ENCODE measurements around the gene DMRTC1B.
"Not testable (repeated sequence)": the region's sequence is repeated elsewhere in the genome, so short reads cannot be mapped to it uniquely, and the experiment has no call there.

Gene DMRTC1B

GRCh38 chrX:72776653-72777466 is at the start of gene DMRTC1B:
DMRTC1B (plus strand) TSS chrX:72776890; CDS start chrX:72845136, 68,246 bp downstream.
- not testable (repeated sequence) for DNase-seq (ENCODE audit: low read depth, low spot score)

GRCh38 chrX:72727846-72728245 is 48.8 kb upstream of the DMRTC1B start:
- no peak for DNase-seq (ENCODE audit: low read depth, low spot score)

GRCh38 chrX:72733636-72734035 is 43.1 kb upstream of the DMRTC1B start:
- DNase-seq (ENCODE audit: low read depth, low spot score): not testable (repeated sequence)

GRCh38 chrX:72735561-72735960 is 41.1 kb upstream of the DMRTC1B start:
- no peak for DNase-seq (ENCODE audit: low read depth, low spot score)

- DNase-seq (ENCODE audit: low read depth, low spot score): not testable (repeated sequence)
Observed at GRCh38 chrX:72745546-72745945, 31.1 kb upstream of the DMRTC1B start.

GRCh38 chrX:72748545-72748944 is 28.1 kb upstream of the DMRTC1B start:
- DNase-seq (ENCODE audit: low read depth, low spot score): not testable (repeated sequence)

GRCh38 chrX:72760454-72760853 is 16.2 kb upstream of the DMRTC1B start:
- not testable (repeated sequence) for DNase-seq (ENCODE audit: low read depth, low spot score)

- not testable (repeated sequence) for DNase-seq (ENCODE audit: low read depth, low spot score)
Observed at GRCh38 chrX:72777467-72777790, 739 bp downstream of the DMRTC1B start.

GRCh38 chrX:72778146-72778545 is 1.5 kb downstream of the DMRTC1B start:
- DNase-seq (ENCODE audit: low read depth, low spot score): not testable (repeated sequence)

- DNase-seq (ENCODE audit: low read depth, low spot score): not testable (repeated sequence)
Observed at GRCh38 chrX:72782560-72782959, 5.9 kb downstream of the DMRTC1B start, which contains the start of gene FAM236B. FAM236B (minus strand) TSS chrX:72782660; CDS start chrX:72782560, 100 bp downstream.

- DNase-seq (ENCODE audit: low read depth, low spot score): not testable (repeated sequence)
Observed at GRCh38 chrX:72783365-72783936, 6.8 kb downstream of the DMRTC1B start.

GRCh38 chrX:72783964-72784363 is 7.3 kb downstream of the DMRTC1B start:
- DNase-seq (ENCODE audit: low read depth, low spot score): not testable (repeated sequence)

GRCh38 chrX:72788142-72788541 is 11.5 kb downstream of the DMRTC1B start:
- not testable (repeated sequence) for DNase-seq (ENCODE audit: low read depth, low spot score)

- not testable (repeated sequence) for DNase-seq (ENCODE audit: low read depth, low spot score)
Observed at GRCh38 chrX:72790390-72790789, 13.7 kb downstream of the DMRTC1B start.

GRCh38 chrX:72808110-72808509 is 31.4 kb downstream of the DMRTC1B start, which contains the start of gene FAM236D:
FAM236D (minus strand) TSS chrX:72808210; CDS start chrX:72808110, 100 bp downstream.
- not testable (repeated sequence) for DNase-seq (ENCODE audit: low read depth, low spot score)

GRCh38 chrX:72830701-72831100 is 54.0 kb downstream of the DMRTC1B start:
- not testable (repeated sequence) for DNase-seq (ENCODE audit: low read depth, low spot score)

- DNase-seq (ENCODE audit: low read depth, low spot score): not testable (repeated sequence)
Observed at GRCh38 chrX:72837532-72837931, 60.8 kb downstream of the DMRTC1B start.

GRCh38 chrX:72882898-72883297 is 106.2 kb downstream of the DMRTC1B start:
- not testable (repeated sequence) for DNase-seq (ENCODE audit: low read depth, low spot score)

GRCh38 chrX:72889740-72890139 is 113.0 kb downstream of the DMRTC1B start:
- DNase-seq (ENCODE audit: low read depth, low spot score): not testable (repeated sequence)
